Hippocampal formation (tissue), 2 donors: ENCODE results near the gene ELMO1.

Experiments used
- DNase-seq, 2 donors: peaks; one replicate each; lab custom pipeline; 2025; lab: John Stamatoyannopoulos, UW

The ELMO1 gene

DNA sequence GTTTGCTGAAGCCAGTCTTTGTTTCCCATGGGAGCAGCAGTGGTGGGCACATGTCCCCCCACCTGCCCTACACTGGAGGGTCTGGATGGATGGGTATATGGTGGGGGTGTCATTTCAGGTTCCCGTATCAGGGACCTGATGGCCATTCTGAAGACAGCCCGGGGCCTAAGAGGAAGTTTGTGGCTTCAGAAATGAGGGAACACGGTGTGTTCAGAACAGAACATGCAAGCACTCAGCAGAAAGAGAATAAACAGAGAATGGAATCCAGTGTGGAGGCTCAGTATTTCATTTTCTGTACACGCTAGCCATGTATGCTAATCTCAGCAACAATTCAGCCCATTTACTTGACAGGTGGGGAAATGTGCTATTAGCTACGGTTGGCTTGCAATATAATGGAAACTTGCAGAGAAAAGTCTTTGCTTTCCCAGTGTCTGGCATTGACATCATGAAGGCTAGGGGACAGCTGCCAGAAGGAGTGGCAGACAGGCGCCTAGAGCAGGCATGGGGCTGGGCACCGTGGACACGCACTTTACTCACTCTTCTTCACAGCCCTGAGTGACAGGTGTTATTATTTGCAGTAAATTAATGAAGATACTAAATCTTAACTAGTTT is 98.6 kb downstream of the ELMO1 start:
- DNase-seq: no peak

DNA sequence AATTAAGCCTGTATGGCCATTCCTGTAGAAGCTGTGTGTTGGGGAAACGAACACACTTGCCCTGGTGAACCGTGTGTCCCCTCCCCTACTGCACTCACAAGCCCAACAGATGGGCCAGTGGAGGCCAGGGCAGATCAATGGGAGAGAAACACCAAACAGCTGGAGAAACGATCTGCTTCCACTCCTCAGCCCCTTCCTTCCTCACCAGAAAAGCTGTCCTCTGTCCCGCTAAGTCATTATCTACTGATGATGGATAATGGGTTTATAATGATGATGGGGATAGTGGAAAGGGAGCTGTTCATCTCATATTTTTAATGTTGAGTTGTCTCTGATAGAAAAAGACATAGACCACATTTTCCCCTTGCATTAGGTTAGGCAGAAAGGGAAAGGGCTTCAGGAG is 99.7 kb downstream of the ELMO1 start:
- no peak for DNase-seq

DNA sequence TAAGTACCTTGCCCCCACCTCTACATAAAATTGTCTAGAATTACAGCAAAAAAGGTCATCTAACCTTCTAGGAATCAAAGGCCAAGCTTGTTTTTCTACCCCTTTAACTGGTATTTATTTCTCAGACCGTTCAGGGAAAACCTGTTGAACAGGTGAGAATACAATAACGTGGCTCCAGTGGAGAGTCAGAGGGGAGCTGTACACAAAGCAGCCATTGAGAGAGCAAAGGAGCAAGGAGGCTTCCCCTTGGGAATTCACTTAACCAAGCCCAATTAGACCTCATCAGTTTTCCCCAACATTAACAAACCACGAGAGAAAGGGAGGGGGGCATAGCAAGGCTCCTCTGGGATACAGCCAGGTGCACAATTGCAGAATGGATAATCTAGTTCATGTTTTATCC is 101.9 kb downstream of the ELMO1 start:
- DNase-seq: no peak

DNA sequence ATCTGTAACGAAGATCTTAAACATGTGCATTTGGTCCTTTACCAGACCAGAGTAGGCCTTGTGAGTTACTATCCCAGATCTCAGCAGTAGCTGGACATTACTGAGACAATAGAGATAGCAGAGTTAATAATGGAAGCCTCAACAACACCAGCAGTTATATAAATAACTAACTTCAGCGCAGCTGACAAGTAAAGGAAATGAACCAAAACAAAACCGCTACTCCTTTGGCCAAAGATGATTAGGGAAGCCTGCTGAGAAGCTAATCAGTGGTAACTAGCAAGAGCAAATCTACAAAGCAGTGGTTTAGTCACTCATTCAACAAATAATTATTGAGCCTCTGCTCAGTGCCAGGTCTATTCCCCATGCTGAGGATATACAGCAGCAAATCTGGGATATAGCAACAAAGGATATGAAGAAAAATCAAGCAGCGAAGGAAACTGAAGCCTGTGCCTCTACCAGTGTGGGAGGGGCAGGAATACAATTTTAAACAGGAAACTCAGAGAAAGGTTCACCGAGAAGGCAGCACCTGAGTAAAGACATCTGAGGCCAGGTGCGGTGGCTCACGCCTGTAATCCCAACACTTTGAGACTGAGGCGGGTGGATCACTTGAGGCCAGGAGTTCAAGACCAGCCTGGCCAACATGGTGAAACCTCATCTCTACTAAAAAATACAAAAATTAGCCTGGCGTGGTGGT is 103.6 kb downstream of the ELMO1 start:
- DNase-seq: no peak

DNA sequence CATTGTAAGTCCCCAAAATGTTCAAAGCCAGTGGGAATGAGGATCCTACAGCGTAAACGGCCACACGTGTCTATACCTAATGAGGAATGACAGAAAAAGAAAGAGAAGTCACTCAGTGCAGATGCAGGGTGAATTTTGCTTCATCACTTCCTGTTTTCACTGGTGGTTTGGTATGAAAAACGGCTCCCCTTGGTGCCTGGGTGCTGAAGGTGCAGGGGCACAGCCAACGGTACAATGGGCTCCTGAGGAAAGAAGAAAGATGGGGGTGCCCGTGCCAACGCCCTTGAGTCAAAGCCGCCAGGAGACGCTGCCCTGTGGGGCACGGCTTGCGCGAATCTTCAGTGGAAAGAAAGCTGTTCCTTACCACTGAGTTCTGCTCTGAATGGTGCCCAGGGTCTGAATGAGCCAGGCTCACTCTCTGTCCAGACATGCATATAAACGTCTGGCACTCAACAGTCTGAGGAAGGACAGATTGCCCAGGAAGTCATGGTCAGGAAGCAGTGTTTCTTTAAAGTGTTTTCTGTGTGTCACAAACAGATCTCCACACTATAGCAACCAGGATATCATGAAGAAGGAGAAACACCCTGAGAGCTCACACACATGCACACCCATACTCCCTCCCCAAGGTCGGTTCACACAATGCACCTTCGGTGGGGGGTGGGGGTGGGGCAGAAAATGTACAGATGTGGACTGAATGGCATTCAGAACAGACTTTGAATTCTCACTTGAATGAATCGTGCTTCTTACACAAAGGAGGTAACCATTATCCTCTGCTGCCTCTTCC is 105.8 kb downstream of the ELMO1 start:
- no peak for DNase-seq

DNA sequence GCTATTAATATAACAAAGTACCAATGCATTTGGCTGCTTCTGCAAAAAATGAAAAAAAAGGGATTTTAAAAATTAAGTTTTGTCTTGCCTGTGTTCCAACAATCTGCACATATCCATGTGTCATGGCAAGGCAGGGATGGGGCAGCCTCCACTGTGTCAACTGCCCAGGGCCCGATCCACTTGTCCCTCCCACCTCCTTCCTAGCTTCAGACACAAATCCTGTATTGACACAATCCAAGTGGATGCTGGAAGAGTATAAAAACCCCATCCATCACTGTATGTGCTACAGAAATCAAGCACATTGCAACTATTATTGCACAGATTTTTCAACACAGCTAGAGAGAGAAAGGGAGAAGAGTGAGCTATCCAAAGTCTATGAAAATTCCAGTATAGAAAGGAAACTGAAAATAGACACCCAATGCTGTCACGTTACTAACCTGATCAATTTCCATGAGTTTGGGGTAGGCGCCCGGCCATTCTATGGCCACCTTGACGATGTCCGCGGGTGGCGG is 106.4 kb downstream of the ELMO1 start:
- no peak for DNase-seq

DNA sequence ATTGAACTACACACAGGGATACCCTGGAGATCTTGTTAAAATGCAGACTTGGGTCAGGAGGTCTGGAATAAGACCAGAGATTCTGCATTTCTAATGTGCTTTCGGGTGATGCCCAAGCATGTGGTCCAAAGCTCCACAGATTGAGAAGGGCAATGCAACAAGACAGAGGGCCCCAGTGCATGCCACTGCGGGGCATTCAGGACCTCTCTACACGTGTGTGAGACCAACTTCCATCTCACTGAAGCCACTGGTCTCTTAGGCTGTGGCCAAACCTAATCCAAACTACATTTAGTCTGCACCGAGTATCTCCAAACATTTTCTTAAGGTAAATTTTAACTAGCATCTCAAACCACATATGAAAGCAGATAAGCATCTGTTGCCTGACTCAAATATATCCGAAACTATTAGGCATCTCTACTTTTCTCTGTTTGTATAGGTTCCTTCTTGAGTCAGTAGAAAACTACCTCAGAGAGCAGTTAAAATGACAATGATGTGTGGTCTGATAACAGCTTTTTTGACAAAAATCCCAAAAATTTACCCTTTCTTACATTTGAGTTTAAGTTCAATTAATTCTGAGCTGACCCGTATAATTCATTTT is 107.5 kb downstream of the ELMO1 start:
- DNase-seq: no peak

DNA sequence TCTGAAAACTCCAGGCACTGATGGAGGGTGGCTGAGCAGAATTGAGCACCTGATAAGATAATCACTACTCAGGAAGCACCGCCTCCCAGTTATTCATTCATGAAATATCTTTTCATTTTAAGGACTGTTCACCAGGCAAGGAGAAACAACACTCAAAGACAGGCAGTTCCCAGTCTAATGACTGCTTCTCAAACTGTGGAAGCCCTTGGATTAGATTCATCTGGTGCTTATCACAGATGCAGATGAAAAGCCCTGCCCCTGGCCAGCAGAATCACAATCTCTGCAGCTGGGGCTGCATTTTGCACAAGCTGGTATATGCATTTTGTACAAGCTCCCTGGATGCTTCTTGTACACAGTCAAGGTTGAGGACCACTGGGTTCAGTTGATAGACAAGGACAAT is 109.7 kb downstream of the ELMO1 start:
- DNase-seq: no peak

DNA sequence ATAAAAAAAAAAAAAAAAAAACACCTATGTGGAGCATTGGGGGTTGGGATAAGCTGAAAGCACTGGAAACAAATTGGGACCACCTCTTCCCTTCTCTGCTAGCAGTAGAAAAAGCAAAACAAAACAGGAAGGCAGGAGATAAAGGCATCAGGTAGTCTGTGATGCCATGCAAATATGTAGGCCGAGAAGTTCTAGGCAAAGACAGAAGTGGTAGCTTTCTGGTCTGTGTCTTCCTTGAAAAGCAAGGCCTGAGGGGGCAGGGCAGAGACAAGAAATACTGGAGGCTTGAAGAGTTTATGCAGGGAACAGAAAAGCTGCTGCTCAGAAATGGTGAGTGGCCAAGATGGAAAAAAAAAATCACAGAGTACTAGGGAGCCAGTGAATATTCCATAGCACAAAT is 111.1 kb downstream of the ELMO1 start:
- no peak for DNase-seq

DNA sequence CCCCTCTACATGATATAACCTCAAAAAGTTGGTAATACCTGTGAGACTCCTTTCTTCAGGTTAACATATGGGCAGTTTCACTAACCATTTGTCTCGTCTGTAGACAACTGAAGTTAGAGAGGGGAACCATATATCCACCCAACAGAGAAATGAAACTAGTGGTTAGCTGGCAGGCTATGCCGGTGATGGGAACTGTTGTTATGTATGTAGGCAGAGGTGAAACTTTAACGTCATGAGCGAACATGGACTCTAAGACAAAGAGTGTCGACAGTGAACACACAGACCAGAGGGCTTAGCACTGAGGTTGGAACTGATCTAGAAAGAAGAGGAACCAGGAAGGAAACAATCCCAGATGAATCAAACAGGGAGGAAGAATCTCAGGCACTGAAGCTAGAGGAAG is 112.4 kb downstream of the ELMO1 start:
- no peak for DNase-seq

DNA sequence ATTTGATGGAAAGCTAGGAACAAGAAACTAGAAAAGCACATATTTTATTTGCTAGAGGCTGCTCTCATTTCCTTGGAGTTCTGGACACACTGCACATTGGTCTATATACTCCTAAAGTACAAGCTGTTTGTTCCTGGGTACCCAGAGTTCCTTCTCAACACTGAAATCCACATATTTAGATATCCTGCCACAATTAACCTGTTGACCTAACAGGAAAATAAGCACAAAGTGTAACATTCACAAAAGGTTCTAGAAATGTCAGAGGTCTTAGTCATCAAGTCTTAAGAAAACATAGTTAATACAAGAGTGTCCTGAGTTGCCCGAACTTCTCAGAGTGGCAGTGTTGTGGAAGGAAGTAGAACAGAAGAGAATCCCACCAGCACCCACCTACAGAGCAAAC is 115.6 kb downstream of the ELMO1 start:
- no peak for DNase-seq

DNA sequence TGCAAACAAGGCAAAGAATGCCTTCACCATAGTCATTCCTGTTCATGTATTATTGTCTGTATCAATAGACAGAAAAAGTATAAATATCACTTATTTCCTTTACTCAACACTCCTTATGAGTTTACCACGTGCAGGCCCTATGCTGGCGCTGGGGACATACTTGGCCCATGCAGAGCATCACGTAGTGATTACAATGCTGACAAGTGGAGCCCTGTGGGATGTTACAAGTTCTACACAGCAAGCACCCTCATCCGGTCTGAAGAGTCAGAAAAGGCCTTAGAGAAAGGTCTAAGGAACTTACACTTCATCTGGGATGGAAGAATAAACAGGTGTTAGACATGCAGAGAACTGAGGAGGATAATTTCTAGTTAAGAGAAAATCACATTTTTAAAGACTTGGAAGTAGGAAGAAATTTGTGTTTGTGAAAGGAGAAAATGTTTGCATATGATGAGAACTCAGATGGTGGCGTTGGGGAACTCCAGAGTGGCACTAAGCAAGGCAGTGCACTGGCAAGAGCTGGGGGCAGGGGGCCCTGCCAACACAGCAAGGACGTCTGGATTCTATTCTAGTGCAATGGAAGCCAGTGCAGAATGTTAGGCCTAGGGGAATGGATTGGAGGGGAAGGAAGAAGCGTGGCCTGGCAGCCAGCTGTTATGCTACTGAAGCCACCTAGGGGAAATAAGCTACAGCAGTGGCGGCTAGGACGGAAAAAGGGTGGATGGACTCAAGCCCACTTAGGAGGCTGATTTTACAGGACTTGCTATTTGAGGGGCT is 116.2 kb downstream of the ELMO1 start:
- no peak for DNase-seq

DNA sequence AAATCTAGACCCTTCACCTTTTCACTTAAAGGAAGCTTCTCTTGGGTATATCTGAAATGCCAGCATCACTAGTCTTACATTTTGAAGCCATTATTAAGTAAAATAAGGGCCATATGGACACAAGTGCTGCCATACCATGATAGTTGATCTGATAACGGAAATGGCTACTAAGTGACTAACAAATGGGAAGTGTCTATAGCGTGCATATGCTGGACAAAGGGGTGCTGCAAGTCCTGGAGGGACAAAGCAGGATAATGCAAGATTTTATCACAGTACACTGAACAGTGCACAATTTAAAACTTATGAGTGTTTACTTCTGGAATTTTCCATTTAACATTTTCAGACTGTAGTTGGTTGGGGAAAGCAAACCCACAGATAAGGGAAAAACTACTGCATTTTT is 117.9 kb downstream of the ELMO1 start:
- no peak for DNase-seq

DNA sequence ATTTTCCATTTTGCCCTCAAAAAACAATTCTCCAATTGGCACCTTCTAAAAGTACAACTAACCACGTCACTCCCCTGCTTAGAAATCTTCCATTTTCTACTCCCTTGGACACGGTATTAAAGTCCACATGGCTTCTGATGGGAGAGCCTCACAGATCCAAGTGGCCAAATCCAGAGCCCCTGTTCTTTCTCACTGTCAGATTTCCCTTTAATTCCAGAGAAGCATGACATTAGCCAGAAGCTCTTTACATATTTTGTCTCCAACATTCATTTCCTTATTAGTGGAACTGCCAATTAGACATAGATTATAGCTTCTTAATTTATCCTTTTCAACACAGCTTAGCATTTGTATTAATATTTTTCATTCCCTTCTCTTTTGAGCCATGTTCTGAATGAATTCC is 118.7 kb downstream of the ELMO1 start:
- DNase-seq: no peak

DNA sequence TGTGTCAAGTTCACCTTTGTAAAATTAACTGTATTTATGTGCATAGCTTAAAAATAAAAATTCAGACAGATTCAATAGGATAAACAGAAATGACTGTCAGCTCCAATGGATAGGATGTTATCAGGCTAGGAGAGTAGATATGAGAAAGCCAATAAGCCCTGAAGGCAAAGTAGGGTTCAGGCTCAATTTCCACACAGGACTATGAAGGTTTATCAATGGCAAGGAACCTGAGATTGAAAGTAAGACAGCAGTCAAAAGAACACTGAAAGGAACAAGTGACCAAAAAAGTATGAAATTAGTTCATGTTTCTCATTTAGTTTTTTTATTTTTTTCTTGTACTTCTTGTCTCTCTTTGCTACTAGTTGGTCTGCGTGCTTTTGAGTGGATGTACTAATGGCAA is 121.4 kb downstream of the ELMO1 start:
- DNase-seq: no peak

DNA sequence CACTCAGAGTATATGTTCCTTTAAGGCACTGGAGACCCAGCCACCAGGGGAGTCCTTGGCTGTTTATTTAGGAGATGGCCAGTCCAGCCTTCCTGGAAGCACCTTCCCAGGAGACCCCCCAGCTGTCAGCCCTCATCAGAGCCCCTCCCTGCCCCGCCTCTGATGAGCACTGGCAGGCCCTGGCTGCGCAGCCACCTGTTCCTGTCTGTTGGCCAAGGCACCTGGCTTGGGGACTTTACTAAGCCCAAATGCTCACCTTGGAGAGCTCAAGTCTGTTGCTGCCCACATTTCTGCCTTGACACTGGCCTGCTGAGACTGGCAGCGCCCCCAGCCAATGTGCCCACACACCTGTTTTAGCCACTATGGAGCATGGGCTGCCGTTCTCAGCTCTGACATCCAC is 124.7 kb downstream of the ELMO1 start:
- DNase-seq: no peak

DNA sequence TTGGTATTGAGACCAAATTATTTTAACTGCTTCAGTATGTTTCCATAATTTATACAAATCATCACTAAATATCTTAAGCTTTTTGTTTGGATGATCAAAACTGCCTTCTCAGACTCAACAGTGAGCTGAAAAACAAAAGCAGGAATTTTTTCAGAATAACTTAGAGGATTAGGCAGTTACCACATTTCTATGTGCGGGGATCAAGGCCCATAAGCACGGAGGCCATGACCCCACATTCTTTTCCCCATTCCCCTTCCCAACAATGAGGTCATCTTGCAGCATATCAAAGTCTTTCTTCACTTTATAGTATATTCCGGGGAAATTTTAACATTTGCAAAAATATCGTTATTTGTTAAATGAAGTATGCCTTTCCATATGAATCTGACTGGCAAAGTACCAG is 125.8 kb downstream of the ELMO1 start:
- DNase-seq: no peak

DNA sequence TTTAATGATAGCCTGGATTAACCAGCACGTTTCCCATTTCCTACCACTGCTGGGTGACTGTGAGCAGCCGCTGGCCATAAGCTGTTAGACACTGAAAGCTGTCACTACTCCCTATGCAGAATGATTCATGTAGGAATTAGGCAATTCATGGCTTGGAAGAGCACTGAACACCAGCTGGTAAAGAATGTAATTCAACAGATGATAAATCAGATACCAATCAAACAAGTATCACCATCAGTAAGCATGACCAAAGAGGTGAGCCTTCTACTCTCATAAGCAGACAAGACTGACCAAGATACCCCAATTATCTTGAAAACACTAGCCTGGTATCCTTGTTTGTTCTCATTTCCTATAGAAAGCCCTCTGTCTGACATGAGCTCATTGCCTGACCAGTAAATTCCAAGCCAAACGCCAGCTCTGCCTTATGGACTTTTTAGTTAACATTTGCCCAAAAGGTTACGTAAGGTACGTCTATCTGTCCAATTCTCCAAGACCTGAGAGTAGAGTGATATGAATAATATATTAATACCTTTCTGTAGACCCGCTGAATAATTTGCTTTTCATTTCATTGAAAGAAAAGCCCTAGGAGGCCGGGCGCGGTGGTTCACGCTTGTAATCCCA is 127.7 kb downstream of the ELMO1 start:
- DNase-seq: peak in 1 of 2 donors; percentile 43

DNA sequence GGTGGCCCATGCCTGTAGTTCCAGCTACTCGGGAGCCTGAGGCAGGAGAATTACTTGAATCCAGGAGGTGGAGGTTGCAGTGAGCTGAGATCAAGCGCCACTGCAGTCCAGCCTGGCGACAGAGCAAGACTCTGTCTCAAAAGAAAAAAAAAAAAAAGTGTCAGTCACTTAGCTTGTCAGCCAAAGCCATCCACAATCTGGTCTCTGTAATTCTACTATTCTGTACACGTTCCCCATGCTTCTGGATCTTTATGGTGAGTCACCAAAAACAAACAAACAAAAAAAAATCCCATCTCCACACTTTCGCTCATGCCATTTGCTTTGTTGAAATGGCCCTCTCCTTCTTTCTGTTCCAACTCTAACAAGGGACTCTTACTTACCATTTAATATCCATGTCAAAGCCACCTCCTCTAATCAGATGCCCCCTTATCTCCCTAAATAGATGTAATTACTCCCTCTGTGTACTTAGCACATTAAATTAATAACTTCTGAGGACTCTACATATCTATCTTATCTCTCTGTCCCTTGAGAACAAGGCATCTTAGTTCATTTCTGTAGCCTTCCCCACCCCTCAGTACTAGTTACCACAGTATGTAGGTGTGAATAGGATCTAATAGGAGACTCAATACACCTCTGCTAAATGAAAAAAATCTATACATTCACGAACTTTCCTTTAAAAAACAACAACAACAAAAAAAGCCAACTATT is 128.4 kb downstream of the ELMO1 start:
- DNase-seq: peak in 1 of 2 donors; percentile 48

DNA sequence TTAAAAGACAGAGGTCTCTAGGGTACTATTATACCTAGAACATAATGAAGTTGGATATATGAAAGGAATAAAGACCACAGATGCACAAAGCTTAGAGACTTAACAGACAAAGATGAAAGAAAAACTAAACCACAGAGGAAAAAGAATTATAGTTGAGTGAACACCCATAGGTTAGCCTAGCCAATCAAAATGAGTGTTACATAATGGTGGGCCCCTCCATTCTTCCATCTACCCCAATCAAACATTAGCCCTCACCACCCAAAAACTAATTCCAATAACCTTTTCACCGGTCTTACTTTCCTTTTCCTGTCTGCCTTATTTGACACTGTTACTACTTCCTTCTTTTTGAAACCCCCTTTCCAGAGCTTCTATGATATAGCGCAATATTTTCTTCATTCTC is 130.1 kb downstream of the ELMO1 start:
- no peak for DNase-seq
